Measurements from ENCODE around the gene APOOL. TPM values are rescaled to one million over a fixed set of nuclear protein-coding genes. Genes with fewer than 3 reads are reported as not detected.
"Not testable (repeated sequence)": the region's sequence is repeated elsewhere in the genome, so short reads cannot be mapped to it uniquely, and the experiment has no call there.

APOOL gene
- total RNA-seq, 4 donors from 2014 or later = 13.0 to 16.9 (median 14.3) TPM

DNA sequence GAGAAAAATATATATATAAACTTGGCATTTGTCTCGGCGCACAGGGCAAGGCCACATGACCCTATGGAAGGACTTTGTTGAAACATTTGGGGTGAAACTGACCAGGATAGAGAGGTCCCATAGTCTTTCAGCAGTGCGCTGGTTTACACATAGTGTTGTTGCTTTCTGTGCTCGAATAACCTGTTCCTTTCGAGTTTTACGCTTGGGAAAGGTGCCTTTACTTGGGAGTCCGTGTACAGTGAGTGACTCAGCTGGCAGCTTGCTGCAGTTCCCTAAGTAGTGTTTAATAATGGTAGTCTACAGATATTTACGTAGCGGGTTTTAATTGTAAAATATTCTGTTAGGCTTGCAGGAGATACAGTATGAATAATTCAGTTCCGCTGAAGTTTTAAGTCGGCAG, 578 bp downstream of the APOOL start:
- no peak for TF ChIP-seq POLR2A (IDR thresholded peaks at IDR 0.05)
- TF ChIP-seq, protein P1, sequence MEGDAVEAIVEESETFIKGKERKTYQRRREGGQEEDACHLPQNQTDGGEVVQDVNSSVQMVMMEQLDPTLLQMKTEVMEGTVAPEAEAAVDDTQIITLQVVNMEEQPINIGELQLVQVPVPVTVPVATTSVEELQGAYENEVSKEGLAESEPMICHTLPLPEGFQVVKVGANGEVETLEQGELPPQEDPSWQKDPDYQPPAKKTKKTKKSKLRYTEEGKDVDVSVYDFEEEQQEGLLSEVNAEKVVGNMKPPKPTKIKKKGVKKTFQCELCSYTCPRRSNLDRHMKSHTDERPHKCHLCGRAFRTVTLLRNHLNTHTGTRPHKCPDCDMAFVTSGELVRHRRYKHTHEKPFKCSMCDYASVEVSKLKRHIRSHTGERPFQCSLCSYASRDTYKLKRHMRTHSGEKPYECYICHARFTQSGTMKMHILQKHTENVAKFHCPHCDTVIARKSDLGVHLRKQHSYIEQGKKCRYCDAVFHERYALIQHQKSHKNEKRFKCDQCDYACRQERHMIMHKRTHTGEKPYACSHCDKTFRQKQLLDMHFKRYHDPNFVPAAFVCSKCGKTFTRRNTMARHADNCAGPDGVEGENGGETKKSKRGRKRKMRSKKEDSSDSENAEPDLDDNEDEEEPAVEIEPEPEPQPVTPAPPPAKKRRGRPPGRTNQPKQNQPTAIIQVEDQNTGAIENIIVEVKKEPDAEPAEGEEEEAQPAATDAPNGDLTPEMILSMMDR (IDR thresholded peaks at IDR 0.05) = no peak
- DNase-seq (ENCODE audit: low spot score in 2 of 2) = no peak
- 6 to 36% methylated on average over 11 of the region's 11 CpGs for WGBS, 2 donors
- peak overlapping the region; percentile 43 for H3K4me3 ChIP-seq (ENCODE audit: low read depth, poor library complexity, severe bottlenecking)
- intact Hi-C loops (cut with DNase I; ENCODE audit: low total_unique reads) = no loop called here

DNA sequence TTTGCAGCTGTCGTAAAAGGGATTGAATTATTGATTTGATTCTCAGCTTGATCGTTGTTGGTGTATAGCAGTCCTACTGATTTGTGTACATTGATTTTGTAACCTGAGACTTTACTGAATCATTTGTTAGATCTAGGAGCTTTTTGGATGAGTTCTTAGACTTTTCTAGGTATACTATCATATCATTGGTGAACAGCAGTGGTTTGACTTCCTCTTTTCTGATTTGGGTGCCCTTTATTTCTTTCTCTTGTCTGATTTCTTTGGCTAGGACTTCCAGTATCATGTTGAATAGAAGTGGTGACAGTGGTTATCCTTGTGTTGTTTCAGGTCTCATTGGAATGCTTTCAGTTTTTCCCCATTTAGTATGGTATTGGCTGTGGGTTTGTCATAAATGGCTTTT, 8.4 kb downstream of the APOOL start:
- H3K4me3 ChIP-seq (ENCODE audit: low read depth, poor library complexity, severe bottlenecking) = no peak overlapping the region
- 80 to 95% methylated on average over 2 of the region's 2 CpGs for WGBS, 2 donors
- intact Hi-C loops (cut with DNase I; ENCODE audit: low total_unique reads) = no loop called here
- no peak for TF ChIP-seq POLR2A (IDR thresholded peaks at IDR 0.05)
- TF ChIP-seq, protein P1 (IDR thresholded peaks at IDR 0.05) = no peak
- DNase-seq (ENCODE audit: low spot score in 2 of 2) = no peak

DNA sequence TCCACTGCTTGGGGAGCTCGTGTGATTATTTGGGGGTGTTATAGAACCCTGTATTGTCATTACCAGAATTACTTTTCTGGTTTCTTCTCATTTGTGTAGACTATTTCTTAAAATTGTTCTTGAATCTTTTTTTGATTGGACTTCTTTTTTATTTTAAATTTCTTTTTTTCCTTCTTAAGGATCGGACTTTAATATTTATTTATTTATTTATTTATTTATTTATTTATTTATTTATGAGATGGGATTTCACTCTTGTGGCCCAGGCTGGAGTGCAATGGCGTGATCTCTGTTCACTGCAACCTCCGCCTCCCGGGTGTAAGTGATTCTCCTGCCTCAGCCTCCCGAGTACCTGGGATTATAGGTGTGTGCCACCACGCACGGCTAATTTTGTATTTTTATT, 11.7 kb downstream of the APOOL start:
- WGBS, 2 donors = 84 to 98% methylated on average over 8 of the region's 8 CpGs
- DNase-seq (ENCODE audit: low spot score in 2 of 2); intact Hi-C loops (cut with DNase I; ENCODE audit: low total_unique reads); H3K4me3 ChIP-seq (ENCODE audit: low read depth, poor library complexity, severe bottlenecking): not testable (repeated sequence)

DNA sequence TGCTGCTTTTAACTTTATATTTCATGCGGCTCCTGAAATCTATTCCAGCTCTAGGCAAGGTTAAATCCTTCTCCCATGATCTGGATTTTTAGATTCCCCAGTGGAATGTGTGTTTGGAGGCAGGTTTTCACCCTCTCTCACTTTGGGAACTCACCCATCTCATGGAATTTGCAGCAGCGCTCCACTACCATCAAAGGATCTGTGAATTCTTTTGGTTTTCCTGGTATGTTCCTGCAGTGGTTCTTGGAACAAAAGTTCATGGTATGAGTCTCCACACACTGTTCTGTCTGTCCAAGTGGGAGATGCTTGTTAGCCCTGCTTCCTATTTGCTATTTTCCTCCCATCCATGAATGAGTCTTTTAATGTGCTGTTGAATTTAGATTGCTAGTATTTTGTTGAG, 14.0 kb downstream of the APOOL start:
- no peak overlapping the region for H3K4me3 ChIP-seq (ENCODE audit: low read depth, poor library complexity, severe bottlenecking)
- WGBS, 2 donors = 96% methylated on average over 2 of the region's 2 CpGs
- intact Hi-C loops (cut with DNase I; ENCODE audit: low total_unique reads) = no loop called here
- no peak for DNase-seq (ENCODE audit: low spot score in 2 of 2)
- TF ChIP-seq, protein P1 (IDR thresholded peaks at IDR 0.05) = no peak
- TF ChIP-seq POLR2A (IDR thresholded peaks at IDR 0.05) = no peak

DNA sequence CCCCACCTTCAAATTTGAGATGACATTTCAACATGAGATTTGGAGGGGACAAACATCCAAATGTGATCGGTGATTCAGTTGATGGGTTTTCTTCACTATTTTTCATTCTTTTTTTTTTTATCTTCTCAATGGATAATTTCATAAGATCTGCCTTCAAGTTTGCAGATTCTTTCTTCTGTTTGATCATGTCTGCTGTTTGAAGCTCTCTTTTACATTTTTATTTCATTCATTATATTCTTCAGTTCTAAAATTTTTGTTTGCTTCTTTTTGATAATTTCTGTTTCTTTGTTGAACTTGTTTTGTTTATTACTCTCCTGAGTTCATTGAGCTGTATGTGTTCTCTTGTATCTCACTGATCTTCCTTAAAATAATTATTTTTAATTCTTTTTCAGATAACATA, 14.8 kb downstream of the APOOL start:
- WGBS, 2 donors = 100% methylated on average over 1 of the region's 1 CpG
- TF ChIP-seq, protein P1 (IDR thresholded peaks at IDR 0.05) = no peak
- TF ChIP-seq POLR2A (IDR thresholded peaks at IDR 0.05) = no peak
- DNase-seq (ENCODE audit: low spot score in 2 of 2) = no peak
- intact Hi-C loops (cut with DNase I; ENCODE audit: low total_unique reads) = no loop called here
- H3K4me3 ChIP-seq (ENCODE audit: low read depth, poor library complexity, severe bottlenecking) = no peak overlapping the region

DNA sequence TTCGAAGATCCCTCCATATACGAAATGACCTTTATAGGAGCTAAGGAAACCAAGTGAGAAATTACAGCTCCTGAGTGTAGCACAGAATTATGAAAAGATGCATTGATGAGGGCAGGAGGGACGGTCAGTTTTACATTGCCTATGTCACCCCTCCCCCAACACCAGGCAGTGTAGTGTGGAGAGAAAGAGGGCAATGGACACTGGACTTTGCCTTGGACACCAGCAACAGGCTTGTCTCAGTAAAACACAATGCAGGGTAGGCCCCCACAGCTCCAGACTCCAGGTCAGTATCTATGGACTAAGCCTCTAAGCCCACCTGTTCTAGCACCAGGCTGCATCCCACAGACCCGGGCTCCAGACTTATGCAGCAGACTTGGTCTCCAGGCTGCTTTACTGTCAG, 16.5 kb downstream of the APOOL start:
- WGBS, 2 donors = 86 to 94% methylated on average over 3 to 4 of the region's 4 CpGs
- H3K4me3 ChIP-seq (ENCODE audit: low read depth, poor library complexity, severe bottlenecking) = no peak overlapping the region
- TF ChIP-seq, protein P1 (IDR thresholded peaks at IDR 0.05) = no peak
- no peak for TF ChIP-seq POLR2A (IDR thresholded peaks at IDR 0.05)
- intact Hi-C loops (cut with DNase I; ENCODE audit: low total_unique reads) = no loop called here
- no peak for DNase-seq (ENCODE audit: low spot score in 2 of 2)
